ENCODE results near the gene RBBP7.
A peak's percentile ranks its signal among the peaks of the same experiment; 100 is the strongest.

Gene RBBP7

DNA sequence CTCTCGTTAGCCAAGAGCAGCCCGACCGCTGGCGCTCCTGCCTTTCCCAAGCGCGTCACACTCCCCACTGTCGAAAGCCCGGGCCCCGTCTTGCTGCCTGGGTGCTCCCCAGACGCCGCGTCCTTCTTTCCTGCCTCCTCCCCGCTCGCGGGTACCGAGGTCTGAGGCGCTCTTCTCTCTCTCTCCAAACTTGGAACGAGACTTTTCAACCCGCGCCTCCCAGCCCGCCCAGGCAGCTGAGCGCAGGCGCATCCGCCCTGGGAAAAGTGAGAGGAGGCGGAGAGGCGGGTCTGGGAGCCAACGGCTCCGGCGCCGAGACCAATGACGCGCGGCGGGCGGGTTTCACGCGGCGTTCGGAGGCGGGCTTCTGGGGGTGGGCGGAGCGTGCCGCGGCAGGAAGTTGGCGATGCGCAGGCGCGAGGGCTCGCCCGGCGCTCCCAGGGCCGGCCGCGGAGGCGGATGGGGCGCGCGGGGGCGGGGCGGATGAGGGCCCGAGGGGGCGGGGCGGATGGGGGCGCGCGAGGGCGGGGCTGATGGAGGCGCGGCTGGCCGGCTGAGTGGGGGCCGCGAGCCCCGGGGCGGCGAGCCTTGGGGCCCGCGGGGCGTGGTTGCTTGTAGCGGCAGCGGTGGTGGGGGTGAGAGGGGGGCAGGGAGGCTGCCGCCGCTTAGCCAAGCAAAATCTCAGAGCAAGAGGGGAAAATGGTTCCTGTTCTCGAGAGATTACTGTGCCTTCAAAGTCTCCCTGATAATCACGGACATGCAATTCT lies at the start of gene RBBP7:
TSS of gene RBBP7 (minus strand) at position 268 of the 767 bp plus-strand sequence. CDS start 309 bp downstream, outside the sequence.
- H3K4me3 ChIP-seq (ENCODE audit: low read depth, low read length): peak within 1 kb of the TSS; percentile 70

DNA sequence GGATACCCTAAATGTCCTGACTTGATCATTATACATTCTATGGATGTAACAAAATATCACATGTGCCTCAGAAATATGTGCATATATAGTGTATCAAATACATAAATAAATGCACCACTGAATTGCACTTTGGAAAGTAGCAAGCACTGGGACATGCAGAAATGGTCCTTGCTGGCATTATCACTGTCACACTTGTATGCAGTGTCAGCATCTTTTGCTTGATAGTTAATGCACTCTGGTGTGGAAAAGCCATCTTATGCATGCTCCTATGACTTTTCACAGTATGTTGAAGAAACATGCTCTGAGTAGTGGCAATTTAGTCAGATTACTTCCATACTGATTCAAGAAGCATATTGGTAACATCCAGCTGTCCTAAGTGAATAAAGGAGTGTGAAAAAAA lies 48.8 kb upstream of the RBBP7 start:
- H3K4me3 ChIP-seq (ENCODE audit: low read depth, low read length): no peak overlapping the region

DNA sequence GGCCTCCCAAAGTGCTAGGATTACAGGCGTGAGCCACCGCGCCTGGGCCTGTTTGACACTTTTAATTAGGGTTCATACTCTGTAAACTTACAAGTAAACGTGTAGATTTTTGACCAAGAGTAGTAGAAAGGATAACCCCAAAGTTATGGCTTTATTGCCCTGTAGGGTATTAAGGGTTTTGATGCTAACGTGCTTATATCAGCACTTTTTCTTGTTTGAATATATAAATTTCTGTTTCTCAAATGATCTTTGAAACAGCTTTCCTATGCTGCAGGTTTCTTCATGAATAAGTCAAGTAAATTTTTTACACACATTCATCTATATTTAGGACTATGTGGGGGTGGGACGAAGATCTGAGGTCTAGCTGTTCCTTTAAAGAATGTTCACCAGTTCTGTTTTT lies 47.0 kb upstream of the RBBP7 start:
- H3K4me3 ChIP-seq (ENCODE audit: low read depth, low read length): no peak overlapping the region

DNA sequence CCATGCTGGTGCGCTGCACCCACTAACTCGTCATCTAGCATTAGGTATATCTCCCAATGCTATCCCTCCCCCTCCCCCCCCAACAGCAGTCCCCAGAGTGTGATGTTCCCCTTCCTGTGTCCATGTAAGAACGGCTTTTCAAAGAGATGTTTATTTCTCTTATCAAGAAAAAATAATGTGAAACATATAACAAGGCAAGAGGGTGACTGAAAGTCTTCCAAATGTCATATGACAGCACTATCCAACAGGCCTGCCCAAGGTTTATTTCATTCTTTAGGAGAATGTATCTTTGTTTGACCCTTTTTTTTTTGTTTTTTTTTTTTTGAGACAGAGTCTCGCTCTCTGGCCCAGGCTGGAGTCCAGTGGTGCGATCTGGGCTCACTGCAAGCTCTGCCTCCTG lies 46.4 kb upstream of the RBBP7 start:
- no peak overlapping the region for H3K4me3 ChIP-seq (ENCODE audit: low read depth, low read length)

DNA sequence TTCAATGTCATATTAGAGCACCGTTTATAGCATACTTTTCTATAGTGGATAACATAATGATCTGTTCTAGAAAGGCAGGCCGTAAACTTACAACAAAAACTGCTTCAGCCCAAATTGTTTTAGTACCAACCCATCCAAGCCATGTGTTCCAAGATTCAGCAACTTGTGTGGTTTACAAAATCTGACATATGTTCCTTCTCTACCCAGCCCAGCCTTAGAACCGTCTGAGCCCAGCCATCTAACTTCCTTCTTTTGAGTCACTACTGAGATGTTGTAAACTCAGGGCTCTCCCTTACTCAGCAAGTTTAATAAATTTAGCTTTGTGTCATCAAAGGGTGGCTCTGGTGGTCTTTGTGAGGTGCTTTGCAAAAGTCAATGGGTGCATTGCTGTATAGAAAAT lies 43.9 kb upstream of the RBBP7 start:
- H3K4me3 ChIP-seq (ENCODE audit: low read depth, low read length): no peak overlapping the region

DNA sequence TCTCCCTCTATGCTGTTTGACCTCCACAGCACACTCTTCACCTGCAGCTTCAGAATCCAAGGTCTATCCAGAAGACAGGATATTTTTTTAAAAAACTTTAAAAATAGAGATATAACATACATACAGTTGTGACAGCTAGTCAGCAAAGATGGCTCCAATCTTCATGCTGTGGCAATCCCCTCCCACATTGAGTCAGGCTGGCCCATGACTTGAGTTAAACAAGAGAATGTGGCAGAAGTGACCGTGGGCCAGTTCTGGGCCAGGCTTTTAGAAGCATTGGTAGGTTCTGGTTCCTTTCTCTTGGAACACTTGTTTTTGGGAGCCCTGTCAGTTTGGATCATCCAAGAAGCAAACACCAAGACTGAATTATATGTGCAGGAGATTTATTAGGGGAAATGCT lies 40.2 kb upstream of the RBBP7 start:
- no peak overlapping the region for H3K4me3 ChIP-seq (ENCODE audit: low read depth, low read length)

DNA sequence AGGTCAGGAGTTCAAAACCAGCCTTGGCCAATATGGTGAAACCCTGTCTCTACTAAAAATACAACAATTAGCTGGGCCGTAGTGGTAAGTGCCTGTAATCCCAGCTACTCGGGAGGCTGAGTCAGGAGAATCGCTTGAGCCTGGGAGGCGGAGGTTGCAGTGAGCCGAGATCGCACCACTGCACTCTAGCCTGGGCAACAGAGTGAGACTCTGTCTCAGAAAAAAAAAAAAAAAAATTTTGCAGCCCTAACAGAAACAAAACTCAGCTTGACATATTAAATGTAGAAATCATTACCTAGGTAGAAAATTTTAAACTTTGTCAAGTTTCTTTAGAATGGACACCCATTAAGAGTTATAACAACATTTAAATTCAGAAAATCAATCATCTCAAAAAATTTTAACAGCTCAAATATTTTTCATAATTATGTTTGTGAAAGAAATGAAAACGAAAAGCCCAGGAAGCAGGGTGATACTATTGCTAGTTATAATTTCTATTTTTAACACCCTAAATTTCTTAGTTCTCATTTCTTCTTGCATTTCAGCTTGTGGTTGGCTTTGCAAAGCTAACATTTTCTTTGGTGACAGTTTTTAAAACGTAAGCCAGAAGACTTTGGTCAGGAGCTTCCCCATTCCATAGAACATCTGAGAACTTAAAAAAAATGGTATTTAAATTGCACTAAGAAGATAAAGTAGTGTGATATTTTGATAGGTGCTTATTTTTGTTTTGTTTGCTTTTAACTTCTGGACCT lies 33.3 kb upstream of the RBBP7 start:
- no peak overlapping the region for H3K4me3 ChIP-seq (ENCODE audit: low read depth, low read length)

DNA sequence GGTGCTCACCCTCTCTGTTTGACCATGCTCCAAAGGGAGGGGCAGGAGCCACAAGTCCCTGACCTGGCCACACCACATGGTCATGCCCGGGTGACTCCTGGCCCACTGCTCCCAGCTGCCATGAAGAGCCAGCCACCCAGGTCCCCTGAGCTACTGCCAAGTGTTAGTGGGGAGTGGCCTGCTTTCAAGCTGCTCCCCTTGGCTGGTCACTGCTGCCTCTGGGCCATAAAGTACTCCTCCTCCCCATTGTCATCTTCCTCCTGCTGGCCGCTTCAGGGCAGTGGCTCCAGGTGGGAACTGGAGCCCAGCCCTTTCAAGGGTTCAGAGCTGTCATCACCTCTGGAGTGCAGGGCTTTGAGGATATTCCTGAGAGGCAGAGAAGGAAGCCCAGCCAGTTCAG lies 27.3 kb upstream of the RBBP7 start:
- H3K4me3 ChIP-seq (ENCODE audit: low read depth, low read length): no peak overlapping the region

DNA sequence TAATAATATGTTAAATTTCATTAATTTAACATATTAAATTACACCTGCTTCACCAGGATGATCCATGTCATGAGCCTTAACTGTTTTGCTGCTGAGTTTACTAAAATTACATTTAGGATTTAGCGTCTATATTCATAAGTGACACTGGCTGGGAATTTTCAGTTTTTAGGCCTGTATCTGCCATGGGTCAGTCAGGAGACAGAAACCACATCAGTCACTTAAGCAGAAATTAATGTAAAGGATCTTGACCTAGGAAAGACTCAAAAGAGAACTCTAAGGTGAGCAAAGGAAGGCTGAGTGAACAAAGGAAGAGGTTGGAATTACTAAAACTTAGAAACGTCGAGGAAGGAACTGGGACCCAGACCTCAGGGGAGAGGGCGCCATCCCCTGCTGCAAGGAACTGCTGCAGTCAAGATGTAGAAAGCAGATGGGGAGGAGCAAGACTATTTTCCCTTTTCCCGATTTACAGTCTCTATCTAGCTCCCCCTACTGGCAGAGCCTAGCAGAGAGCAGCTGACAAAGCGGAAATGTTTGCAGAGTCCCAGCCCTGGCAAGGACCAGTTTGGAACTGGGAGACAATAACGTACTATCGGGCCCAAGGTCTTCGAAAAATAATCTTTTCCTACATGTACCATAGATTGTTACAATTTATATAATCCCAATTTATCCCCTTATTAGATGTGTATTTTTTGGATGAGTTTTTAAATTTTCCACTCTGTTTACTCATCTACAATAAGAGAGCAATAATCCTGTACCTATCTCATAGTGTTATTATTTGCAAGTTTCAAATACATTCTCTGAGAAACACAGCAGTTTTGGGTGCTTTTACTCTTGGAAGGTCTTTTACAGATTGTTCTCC lies 22.6 kb upstream of the RBBP7 start:
- no peak overlapping the region for H3K4me3 ChIP-seq (ENCODE audit: low read depth, low read length)

DNA sequence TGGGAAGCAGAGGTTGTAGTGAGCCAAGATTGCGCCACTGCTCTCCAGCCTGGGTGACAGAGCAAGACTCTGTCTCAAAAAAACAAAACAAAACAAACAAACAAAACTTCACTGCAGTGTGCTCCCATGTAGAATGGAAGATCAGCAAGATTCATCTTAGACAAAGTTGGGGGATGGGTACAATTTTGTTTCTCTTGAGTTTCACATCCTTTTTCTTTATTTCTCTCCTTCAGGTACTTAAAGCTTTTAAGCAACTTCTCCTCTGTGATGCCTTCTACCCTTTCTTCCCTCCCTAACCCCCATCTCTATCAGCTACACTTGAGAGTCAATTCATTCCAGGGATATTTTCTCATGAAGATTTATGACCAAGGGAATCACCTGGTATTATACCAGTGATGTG lies 15.5 kb upstream of the RBBP7 start:
- no peak overlapping the region for H3K4me3 ChIP-seq (ENCODE audit: low read depth, low read length)

DNA sequence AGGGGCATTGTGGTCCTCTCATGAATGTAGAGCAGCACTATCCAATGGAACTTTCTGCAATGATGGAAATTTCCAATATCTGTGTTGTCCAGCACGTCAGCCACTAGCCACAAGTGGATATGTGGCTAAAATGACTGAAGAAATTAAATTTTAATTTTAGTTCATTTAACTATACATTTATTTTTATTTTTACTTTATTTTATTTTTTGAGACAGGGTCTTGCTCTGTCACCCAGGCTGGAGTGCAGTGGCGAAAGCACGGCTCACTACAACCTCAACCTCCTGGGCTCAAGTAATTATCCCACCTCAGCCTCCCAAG lies 13.3 kb upstream of the RBBP7 start:
- no peak overlapping the region for H3K4me3 ChIP-seq (ENCODE audit: low read depth, low read length)

DNA sequence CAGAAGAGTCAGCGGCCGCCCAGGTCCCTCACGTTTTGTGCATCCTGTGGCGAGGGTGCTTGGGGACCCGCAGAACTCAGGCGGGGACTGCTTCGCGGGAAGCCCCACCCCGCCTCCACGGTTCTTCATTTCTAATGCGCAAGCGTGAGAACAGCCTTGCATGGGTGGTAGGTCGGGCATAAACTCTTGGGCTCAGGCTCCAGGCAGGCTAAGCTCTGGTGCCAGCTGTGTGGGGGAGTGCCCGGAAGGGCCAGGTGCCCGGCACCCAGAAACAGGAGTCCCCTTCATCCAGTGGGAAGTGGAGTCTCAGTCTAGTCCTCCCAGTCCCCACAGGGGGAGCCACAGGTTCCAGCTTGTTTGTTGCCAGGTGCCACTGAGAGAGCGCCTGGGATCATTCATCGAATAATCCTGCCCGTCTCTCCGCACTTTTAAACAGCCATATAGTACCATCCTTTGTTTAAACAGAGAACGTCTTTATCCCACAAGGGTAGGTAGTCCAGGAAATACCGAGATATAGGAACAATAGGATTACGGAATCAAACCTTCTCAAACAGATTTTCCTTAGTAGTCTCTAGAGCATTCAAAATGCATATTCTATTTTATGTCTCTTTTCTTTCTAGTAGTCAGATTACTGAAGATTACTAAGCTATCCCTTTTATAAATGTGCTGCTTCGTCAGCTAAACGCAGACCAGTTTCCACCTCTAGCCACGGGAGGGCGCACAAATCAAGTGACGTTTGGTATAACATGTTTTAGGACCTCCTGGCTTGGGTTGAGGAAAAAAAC lies 12.7 kb upstream of the RBBP7 start:
- peak overlapping the region; percentile 35 for H3K4me3 ChIP-seq (ENCODE audit: low read depth, low read length)

DNA sequence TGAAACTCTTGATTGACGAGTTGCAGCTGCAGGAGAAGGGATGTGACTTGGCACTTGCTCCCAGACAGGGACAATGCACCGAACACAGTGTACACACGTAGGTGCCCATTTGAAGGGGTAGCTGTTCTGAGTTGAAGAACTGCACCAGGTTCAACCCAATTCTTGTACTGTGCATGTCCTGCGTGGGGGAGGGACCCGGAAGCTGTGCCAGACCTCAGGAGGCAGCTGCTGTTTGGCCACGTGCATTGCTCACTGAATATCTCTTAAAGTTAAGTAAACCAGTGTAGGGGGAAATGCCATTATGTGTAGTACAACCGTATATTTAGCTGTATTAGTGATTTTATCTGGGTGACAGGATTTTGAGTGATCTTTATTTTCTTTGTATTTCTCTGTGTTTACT lies 12.0 kb upstream of the RBBP7 start:
- no peak overlapping the region for H3K4me3 ChIP-seq (ENCODE audit: low read depth, low read length)

DNA sequence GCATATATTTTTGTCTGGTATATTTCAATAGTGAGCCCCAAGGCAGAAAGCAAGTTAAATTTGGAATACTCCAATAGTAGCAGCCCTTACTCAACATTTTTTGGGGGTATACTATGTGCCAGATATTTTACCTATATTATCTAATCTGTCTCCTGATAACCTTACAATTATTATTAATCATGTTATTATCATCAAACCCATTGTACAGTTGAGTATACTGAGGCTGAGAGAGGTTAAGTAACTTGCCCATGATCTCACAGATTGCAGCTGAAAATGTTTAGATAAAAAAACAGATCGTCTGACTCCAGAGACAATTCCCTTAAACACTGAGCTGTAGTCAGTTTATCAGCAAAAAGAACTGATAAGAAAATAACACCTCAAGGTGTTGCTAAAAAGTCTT lies 6.5 kb upstream of the RBBP7 start:
- H3K4me3 ChIP-seq (ENCODE audit: low read depth, low read length): no peak overlapping the region

DNA sequence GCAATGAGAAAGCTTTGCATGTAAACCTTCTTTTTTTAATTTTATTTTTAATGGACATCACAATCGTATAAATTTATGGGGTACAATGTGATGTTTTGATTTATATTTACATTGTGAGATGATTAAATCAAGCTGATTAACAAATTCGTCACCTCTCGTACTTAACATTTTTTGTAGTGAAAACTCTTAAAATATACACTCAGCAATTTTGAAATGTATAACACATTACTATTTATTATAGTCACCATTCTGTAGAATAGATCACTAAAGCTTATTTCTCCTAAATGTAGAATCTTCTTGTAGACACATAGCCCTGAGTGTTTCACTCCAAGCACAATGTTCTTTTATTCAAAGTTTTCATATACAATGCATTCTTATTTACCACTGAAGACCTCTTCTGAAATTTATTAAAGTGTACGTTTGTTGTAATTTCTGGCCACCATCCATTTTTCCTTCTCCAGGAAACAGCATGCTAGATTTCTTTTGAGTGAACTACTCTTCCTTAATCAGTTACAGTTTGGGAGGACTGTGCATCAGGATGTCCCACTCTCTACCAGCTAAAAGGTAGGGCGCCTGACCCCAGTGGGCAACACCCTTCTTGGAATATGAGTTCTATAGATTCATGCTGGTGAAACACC lies 4.4 kb upstream of the RBBP7 start:
- H3K4me3 ChIP-seq (ENCODE audit: low read depth, low read length): no peak overlapping the region

DNA sequence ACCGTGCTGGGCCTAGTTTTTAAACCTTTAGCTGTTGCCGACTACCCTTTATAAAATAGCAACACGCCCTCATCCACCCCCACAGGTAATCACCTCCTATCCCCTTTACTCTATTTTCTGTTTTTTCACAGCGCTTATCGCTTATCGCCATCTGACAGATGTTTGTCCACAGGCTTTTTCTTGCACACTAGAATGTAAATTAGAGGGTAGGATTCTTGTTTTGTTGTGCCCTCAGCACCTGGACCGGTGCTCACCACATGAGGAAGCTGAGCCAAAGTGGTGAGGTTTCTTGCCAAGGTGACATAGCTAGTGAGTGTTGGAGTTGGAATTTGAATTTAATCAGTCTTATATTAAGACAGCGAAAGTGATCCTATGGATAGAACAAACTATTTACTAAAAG lies 2.9 kb upstream of the RBBP7 start:
- H3K4me3 ChIP-seq (ENCODE audit: low read depth, low read length): no peak overlapping the region

DNA sequence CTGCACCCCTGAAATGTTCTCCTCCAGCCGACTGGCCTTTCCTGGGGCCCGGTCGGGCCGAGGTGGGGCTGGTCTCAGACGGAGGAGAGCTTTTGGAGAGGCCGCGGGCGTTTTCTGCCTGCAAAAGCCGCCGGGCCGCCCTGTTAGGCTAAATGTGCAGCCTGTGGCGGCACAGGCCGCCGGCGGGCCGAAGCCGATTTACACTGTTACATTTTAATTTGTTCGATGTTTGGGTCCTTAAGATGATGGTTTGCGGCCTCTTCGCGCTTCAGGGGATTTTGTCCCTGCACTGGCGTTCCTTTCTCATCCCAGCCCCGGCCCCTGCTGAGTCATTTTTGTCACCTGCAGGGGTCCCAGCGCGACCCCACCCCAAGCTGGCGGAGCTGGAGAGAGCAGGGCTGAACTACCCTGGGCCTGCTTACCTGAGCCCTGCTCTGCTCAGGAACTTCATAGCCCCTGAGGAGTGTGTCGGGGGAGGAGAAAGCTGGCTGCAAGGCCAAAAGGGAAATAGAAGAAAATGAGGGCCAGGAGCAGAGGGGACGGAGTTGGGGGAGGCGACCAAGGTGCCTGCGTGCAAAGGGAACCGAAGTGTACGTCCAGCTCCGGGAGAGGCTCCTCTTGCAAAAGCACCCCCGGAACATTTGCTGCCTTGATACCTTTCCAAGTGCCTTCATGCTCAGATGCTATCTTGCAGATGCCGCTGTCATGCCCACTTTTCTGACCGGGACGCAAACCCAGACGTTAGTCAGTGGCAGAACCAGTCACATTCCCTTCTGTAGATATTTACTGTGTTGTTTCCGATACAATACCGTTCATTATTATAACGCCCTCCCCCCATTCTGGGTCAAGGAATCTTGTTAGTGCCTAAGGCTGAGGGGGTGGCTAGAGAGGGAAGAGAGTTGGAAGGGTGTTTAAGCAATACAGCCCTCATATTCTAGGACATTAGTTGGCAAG lies 977 bp upstream of the RBBP7 start:
- peak overlapping the region; percentile 29 for H3K4me3 ChIP-seq (ENCODE audit: low read depth, low read length)

DNA sequence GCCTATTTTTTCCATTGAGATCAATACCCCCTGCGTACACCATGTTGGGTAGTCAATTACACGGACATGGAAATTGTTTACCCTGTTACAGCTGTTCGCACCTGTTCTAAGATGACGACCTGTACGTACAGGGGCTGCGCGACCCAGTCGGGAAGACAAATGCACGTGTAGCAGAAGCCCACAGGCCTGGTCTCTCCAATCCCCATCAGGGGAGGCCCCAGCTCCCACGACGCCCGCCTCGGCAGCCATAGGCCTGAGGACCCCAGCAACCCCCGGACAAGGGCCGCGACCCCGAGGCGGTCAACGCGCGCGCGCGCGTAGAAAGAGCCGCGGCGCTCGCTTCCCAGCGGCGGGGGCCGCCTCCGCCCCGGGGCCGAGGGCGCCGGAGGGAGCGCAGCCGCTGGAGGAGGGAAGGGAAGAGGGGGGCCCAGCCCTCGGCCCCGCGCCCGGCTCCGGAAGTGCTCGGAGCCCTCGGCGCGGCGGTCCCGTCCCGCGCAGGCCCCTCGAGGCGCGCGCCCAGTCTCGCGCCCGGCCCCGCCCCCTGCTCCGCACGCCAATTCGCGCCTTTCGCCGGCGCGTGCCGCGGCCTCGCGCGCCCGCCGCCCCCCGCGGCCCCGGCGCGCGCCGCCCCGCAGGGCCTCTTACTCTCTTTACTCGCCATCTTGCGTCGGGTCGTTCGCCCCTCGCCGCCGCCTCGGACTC lies 618 bp downstream of the RBBP7 start:
- peak overlapping the region; percentile 70 for H3K4me3 ChIP-seq (ENCODE audit: low read depth, low read length)

DNA sequence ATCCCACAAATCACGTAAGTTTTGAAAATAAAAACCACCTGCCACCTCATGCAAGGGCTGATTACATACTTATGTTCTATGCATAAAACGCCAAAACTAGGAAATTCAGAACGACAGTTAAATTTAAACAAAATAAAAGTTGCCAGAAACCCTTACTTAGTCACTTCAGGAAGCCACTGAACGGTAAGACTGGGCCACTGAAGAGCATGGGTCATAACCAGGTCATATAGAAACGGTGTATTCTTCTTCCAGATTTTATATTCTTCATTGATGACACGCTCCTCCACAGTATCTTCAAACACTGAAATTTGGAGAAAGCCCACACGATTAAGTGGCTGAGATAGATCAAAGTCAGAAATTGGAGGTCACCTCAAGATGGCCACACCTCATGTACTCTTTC lies 1.2 kb downstream of the RBBP7 start:
- peak overlapping the region; percentile 70 for H3K4me3 ChIP-seq (ENCODE audit: low read depth, low read length)

All from iPS-11a (cell line).